Activated gamma-delta T cell treated with anti-CD3 and anti-CD28 coated beads, Interleukin-2, amount 50 U/mL, for 16 hours (primary cell): ENCODE measurements around the gene PML.
A peak's percentile ranks its signal among the peaks of the same experiment; 100 is the strongest.
"Not testable (repeated sequence)": the region's sequence is repeated elsewhere in the genome, so short reads cannot be mapped to it uniquely, and the experiment has no call there.

Source experiments
- DNase-seq: peaks from one replicate; pipeline ENCODE4 v3.0.0-alpha.2; 2020; ENCODE audit warnings: low read depth

Gene PML

DNA sequence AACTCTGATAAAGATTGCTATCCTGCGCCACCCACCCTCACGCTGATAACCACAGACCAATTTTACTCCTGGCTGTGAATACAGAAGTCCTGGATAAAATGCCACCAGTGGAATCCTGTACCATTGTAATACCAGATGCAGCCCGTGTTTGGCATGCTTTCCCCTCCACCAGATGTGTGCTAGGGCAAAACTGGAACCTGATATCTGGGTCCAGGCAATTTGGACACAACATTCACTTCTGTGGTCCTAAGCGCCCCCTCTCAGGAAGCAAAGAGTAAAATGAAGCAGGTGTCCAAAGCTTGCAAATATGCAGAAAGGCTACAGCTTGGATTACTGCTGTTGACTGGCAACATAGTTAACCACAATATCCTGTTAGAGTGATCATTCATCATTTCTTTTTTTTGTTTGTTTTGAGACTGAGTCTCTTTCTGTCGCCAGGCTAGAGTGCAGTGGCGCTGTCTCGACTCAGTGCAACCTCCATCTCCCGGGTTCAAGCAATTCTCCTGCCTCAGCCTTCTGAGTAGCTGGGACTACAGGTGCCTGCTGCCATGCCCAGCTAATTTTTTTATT lies 35.4 kb upstream of the PML start:
- no peak for DNase-seq

DNA sequence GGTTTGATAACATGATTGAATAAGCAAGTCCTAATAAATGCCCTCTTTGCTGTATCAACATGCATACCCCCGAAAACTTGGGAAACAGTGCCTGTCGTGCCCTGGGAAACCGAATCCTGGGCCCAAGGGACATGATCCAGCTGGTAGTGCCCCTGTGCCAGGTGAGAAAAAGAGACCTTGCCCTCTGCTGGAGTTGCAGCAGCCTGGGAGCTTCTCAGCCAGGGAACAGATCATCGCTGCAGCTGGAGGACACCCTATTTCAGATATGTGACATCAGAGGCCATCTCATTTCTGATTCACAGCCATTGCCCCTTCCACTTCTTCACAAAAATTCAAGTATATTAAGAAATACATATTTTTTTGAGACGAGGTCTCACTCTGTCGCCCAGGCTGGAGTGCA lies 34.7 kb upstream of the PML start:
- no peak for DNase-seq

DNA sequence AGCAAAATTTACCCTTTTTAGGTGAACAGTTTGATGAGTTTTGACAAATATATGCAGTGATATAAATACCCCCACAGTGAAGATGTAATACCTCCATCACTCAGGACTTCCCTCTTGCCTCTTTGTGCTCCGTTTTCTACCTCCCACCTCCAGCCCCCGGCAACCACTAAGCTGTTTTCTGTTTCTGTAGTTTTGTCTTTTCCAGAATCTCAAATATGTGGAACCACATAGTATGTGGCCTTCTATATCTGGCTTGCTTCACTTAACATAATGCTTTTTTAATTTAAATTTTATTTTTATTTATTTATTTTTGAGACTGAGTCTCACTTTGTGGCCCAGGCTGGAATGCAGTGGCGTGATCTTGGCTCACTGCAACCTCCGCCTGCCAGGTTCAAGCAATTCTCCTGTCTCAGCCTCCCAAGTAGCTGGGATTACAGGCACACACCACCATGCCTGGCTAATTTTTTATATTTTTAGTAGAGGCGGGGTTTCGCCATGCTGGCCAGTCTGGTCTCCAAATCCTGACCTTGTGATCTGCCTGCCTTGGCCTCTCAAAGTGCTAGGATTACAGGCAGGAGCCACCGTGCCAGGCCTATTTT lies 33.9 kb upstream of the PML start:
- DNase-seq: not testable (repeated sequence)

DNA sequence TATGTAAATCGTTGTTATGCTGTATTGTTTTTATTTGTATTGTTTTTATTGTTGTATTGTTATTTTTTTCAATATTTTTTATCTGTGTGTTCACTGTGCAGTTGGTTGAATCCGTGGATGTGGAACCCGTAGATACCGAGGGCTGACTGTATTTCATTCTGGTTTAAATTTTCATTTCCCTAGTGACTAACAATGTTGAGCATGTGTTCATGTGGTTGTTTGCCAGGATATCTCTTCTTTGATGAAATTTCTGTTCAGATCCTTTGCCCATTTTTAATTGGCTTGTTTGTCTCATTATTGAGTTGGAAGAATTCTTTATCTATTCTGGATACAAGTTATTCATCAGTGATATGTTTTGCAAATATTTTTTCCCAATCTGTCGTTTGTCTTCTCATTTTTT lies 32.1 kb upstream of the PML start:
- no peak for DNase-seq

DNA sequence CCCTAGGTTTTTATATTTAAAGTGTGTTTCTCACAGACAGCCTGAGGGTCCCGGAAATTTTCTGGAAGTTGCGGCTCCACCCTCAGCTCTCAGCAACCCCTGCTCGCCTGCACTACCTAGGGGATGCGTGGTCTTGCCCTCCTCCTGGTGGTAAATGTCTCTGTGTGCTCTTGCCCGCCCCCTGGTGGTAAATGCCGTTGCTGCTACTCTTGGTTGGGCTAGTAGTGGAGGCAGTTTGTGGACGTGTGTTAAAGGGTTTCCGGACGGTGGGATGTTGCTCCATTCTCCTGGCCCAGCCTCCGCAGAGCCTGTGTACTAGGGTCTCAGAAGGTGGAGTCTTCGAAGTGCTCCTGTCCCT lies 29.8 kb upstream of the PML start:
- DNase-seq: peak; percentile 83

DNA sequence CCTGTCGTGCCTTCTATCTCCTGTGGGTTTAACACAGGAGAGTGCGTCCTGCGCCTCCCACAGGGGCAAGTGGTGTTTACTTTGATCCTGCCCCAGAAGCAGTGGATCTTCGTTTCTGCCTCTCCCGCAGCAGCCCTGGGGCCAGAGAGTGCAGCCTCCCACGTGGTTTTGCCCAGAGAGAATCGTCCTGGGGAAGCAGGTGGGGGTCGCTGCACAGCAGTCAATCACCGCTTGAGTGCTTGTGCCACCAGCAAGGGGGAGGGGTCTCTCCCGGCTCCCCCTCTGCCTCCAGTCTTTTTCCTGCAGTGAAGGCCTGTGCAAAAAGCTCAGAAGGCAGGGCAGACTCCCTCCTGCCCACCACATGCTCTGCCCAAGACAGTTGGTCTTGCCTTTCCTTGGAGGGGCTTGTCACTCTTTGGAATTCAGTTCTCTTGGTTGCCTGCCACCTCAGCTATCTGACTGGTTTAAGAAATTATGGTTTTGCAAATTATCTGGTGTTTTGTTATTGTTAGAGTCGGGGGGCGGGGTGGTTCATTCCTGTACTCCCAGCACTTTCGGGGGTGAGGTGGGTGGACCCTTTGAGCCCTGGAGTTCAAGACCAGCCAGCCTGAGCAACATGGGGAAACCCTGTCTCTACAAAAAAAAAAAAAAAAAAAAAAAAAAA lies 29.3 kb upstream of the PML start:
- DNase-seq: no peak

DNA sequence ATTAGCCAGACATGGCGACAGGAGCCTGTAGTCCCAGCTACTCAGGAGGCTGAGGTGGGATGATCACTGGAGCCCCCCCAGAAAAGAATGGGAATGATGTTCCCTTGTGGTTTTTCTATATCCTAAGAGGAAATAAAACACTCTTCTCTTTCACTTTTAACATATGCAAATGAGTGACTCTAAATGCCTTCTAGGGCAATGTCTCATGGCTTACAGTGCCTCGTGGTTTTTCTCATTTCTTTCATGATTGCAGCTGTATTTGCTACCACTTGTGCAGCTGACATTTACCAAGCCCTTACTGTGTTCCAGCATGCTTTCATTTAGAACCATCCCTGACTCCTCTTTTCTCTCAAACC lies 28.8 kb upstream of the PML start:
- DNase-seq: no peak

DNA sequence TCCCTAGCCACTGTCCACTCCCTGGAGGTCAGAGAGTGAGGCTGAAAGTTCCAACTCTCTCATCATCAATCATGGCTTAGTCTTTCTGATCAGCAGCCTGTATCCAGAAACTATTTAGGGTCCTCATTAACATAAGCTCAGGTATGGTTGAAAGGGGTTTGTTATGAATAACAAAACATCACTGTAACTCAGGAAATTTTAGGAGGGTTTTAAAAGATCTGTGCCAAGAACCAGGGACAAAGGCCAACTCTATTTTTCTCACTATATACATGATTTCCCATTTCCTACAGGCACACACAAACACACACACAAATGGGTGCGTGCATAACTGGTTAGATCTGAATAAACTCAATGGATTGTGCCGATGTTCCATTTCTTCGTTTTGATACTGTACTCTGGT lies 26.1 kb upstream of the PML start:
- DNase-seq: no peak

DNA sequence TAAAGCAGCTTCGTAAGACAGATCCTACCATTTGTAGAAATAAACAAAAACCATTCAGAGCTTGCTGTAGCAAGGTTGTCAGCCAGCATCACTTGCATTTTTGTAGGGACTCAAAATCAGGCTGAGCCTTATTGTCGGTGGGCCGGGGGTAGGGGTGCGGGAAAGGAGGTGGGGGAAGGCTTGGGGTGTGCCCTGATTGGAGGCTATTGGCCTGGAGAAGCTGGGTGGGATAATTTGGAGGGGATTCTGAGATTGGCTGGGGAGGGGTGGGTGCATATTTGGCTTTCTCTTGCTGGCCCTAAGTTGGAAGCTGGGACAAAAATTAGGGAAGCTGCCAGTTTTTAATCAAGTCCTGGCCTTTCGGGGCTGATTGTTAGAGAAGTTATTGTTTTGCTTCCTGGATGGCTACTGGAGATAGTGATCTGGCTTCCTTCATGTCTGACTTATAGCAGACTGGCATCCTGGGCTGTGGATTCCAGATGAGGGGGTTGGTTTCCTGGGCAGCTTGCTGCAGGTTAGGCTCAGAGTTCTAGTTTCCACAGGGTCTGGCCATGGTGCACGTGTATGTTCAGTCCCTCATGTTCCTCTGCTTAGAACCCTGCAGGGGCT lies 25.3 kb upstream of the PML start:
- no peak for DNase-seq

DNA sequence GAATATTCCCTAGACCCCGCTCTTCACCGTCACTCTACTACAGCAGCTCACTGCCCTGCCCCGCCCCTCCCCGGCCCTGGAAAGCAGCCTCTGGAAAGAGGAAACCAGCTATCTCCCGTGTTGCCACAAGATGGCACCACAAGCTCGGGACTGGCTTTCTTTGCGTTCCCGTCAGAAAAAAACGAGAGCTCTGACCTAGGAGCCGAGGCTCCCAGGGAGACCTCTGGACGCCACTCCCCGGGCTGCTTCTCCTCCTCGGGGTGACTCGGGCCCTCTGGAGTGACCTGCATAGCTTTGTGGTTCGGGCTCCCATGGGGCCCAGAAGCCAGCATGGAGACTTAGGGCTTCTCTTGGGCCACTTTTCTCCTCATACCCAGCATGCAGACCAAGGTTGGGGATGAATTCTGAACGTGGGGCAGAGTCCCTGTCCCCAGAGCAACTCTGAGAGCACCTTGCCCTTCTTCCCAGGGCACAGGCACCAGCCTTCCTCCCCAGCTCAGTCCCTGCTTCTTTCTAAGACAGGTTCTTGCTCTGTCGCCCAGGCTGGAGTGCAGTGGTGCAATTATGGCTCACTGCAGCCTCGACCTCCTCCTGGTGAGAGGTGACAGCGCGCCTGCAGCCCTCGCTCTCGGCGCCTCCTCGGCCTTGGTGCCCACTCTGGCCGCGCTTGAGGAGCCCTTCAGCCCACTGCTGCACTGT lies 21.4 kb upstream of the PML start:
- peak; percentile 56 for DNase-seq

DNA sequence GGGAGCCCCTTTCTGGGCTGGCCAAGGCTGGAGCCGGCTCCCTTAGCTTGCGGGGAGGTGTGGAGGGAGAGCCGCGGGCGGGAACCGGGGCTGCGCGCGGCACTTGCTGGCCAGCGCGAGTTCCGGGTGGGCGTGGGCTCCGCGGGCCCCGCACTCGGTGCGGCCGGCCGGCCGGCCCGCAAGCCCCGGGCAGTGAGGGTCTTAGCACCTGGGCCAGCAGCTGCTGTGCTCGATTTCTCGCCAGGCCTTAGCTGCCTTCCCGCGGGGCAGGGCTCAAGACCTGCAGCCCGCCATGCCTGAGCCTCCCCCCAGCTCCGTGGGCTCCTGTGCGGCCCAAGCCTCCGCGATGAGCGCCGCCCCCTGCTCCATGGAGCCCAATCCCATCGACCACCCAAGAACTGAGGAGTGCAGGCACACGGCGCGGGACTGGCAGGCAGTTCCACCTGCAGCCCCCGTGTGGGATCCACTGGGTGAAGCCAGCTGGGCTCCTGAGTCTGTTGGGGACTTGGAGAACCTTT lies 20.8 kb upstream of the PML start:
- not testable (repeated sequence) for DNase-seq

DNA sequence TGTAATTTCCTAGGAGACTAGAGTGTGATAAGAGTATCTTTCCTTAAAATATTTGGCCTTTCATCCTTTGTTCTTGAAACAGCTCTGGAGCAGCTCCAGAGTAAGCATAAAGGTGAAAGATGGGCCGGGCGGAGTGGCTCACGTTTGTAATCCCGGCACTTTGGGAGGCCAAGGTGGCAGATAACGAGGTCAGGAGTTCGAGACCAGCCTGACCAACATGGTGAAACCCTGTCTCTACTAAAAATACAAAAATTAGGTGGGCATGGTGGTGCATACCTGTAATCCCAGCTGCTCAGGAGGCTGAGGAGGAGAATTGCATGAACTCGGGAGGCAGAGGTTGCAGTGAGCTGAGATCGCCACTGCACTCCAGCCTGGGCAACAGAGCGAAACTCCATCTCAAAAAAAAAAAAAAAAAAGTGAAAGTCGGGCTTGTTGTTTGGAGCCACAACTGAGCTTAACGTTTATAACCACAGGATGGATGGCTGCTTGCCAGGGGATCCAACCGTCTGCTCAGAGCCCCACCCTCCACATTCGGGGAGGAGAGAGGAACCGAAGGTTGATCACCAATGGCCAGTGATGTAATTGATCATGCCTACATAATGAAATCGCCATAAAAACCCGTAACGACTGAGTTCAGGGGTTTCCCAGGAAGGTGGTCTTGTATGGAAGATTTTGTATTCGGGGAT lies 18.9 kb upstream of the PML start:
- DNase-seq: not testable (repeated sequence)

DNA sequence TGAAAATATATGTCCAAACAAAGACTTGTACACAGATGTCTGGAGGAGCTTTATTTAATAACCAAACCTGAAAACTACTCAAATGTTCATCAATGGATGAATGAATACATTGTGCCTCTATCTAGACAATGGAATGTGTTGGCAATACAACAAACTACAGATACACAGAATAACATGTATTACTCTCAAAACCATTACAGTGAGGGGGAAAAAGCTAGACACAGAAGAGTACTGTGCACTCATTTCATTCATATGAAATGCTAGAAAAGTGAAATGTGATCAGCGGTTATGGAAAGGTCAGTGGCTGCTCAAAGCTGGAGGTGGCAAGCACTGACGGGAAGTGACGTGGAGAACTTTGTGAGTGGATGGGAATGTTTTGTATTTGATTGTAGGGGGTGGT lies 15.6 kb upstream of the PML start:
- no peak for DNase-seq

DNA sequence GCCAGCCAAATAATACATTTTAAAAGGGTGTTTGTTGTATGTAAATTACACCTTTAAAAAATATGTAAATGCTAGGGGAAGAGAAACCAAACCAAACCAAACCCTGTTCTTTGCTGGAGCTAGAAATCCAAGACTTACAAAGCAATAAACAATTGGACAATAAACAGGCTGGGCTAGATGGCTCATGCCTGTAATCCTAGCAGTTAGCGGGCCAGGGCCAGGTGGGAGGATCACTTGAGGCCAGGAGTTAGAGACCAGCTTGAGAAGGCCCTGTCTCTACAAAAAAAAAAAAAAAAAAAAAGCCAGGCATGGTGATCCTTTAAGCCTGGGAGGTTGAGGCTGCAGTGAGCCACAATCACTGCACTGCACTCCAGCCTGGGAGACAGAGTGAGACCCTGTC lies 14.9 kb upstream of the PML start:
- no peak for DNase-seq

DNA sequence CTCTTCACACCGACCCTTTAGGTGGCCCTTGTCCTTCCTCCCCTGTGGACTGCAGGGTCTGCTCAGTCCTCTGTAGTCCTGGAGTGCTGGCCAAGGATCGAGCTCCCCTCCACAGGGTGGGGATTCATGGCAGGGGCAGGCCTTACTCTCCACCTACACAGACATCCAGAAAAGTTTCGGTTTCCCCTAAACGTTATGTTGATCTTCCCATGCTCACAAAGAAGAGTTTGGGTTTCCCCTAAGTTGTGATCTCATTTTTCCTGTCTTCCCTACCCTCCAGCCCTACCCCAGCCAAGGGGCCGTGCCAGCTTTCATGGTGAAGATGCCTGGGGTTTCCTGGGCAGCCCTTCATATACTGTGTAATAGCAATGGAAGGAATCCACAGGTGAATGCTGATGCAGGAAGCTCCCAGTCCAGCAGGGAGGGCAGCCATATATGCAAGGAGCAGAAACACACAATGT lies 12.7 kb upstream of the PML start:
- no peak for DNase-seq

DNA sequence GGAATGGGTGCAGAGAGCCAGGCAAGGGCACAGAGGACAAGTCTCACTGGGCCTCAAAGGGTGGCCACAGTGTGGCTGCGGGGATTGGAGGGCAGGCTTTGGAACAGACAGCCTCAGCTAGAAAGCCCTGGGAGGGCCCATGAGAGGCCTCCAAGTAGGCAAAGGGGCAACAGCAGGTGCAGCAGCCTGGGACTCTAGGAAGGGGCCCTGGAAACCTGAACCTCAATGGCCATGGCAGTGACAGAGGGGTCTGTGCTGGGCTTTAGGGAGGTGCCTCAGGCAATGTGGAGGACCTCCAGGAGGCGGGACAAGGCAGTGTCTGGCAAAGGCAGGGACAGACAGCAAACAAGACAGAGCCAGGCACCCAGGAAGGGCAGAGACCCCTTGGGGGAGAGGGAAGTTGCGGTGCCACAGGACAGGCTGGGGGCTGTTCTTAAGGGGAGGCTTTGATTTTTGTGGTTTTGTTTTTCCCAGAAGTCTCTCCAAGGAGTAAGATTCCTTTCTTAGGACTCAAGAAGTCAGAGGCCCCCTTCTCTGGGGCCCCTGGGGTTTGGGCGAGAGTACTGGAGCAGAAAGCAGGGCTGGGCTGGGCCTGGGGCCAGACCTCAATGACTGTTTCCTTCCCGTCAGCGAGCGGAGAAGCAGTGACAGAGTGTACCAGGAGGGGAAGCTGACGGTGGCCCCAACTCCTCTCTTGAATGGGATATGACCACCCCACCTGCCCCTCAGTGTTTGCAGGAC lies 12.1 kb upstream of the PML start:
- no peak for DNase-seq

DNA sequence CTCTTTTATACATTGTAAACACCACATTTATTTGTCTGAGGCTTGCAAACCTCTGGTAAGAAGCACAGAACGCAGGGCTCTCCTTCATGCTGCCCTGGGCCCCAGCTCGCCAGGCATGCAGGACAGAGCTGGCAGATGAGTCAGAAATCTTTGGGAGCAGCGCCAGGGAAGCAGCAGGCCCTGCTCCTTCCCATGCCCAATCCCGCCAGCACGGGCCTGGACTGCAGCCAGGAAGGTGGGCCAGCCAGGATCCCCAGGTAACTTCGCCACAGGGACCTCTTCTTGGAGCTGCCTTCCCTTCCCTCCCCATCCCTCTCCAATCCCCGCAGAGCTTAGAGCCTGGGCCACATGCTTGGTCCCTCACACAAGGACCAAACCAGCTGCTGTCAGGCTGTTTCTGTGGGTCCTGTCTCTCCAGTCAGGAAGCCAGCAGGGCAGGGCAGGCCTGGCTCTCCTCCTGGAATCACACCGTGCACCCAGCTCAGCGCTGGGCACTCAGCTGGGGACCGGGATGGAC lies 11.2 kb upstream of the PML start:
- no peak for DNase-seq

DNA sequence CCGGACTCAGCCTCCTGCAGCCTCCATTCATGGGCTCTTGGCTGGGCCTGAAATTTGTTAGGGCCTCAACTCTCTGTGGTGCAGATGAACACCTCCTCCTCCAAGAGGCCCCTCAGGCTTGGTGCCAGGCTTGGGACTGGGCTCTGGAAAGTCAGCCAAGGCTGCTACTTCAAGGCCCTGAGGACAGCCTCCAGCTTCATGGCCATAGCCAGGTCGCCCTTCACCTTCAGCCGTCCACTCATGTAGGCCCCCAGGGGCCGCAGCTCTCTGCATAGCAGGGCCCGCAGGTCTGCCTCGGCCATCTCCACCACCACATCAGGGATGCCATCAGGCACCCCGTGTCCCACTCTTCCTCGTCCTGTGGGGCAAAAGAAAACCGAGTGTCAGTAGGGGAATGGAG lies 10.7 kb upstream of the PML start:
- DNase-seq: no peak

DNA sequence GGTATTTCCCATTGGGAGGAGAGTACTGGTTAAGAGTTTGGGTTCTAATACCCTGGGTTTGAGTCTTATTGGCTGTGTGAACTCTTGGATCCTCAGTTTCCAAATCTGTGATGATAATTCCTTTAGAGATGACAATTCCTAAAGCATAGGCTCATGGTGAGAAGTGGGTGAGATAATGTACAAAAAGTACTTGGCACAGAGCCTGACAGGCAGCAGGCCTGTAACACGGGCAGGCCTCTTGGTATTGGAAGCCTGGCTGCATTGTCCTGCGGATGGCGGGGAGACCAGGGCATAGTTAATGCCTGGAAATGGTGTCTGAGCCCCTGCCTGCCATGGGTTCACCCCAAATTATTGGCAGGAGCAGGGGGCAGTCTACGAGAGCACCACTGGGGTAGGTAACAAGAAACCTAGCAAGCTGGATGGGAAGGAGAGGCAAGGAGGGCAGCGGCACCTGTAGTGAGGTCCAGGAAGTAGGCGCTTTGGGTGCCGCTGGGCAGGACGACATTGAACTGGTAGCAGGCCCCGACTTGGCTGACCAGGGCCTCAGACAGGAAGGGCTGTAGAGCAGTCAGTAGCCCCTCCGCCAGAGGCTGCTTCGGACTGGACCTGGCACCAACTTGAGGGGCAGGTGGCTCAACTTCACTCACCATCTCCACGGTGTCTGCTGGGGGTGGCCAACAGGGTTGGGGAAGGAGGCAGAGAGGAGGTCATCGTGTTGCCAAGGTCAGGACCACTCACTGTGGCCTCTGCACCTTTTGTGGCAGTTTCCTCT lies 10.1 kb upstream of the PML start:
- DNase-seq: no peak

DNA sequence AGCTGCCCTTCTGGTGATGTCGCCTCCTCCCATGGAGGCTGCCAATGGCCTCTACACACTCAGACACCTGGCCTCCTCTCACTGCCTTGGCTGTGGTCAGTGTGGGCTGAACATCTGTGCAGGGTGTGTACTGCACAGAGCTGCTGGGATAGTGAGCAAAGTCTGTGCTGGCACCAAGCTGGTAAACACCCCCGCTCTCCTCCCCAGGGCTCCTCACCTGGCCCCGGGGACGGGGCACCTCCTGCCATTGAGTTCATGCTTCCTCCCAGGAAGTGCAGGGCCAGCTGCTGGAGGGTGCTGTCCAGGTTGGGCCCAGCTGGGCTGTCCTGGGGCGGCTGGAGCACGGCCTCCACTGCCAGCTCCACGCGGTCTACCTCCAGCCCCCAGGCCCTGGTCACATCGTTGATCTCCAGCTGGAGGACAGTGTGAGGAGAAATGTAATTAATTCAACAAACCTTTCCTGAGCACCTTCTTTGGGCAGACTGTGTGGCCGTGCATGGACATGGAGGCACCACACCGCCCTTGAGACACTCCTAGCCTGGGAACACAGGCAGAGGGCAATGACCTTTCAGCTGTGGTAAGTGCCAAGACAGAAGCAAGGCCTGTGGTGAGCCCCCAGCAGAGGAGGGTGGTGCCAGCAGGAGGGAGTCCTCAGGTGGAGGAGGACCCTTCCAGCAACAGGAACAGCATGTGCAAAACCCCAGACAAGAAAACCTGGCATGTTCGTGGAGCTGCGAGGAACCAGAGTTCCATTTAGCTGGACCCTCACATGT lies 9.2 kb upstream of the PML start:
- DNase-seq: no peak
